GM19099 (cell line): ENCODE measurements around the gene TNNI3K.

Source experiments
- POLR2A ChIP-seq: IDR thresholded peaks from 3 replicates; pipeline ENCODE4 v1.6.1; 2011; ENCODE audit warnings: low read depth; ENCODE audit not compliant: insufficient read length; ENCODE audit errors: extremely low read depth

Gene TNNI3K

DNA sequence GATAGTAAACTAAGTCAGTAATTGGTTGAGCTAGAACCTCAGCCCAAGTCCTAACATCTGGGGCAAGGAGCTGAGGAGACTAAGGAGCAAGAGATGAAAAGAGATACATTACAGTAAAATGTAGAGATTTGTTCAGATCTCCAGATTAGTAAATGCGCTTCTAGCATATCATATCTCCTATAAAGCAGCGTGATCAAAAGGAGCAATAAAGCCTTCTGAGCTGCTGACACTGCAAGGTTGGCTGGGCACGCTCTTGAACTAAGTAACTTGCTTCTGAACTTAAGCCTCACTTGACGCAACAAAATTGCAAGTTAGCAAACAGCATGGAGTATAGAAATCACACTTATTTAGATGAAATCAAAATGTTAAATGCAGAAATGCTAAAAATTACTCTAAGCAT is 196.3 kb downstream of the TNNI3K start:
- no peak for TF ChIP-seq POLR2A

DNA sequence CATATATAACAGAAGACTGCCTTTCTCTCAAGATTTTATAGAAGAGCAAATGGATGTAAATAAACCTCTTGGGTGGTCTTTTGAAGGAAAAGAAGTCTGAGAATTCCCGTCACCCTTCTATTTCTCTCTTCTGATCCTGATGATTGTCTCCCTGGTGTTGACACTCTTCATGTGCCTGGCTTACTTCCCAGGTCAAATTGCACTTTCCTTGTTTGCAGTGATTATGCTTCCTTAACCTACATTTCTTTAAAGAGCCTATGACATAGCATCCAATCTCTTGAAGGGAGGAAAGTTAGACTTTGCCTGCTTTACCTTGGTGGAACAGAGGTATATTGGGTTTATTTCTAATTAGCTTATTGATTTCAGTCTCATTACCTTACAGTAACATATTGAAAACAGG is 197.1 kb downstream of the TNNI3K start:
- no peak for TF ChIP-seq POLR2A

DNA sequence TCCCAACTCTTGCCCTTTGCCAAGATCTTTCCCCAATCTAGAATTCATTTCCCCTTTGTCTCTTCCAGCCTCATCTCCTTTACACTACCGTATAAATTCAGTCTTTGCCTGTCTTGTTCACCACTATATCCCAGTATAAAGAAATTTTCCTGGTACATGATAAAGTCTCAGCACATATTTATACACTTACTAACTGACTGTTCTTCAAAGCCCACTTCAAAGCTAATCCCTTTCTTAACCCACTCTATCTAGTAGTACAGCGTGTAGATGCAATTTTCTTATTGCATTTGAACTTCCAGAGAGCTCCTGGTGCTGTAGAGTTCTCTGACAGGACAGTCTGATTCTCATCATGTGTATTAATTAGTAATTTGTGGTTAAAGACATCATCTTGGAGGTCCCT is 199.1 kb downstream of the TNNI3K start:
- TF ChIP-seq POLR2A = no peak

DNA sequence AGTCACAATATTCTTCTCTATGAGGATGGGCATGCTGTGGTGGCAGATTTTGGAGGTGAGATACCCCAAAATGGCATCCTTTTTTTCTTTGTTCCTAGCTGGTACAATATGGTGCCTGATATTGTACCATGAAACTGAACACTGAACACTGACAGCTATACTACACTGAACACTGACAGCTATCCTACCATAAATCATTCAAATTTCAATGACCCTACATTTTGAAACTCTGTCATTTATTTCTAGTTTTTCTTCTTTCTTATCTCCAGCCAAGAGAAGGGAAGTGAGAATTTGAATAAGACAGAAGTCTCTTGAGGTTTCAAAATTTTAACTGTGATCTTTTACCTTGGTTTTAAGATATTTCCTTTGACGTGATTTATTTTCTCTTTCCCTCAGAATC is 200.9 kb downstream of the TNNI3K start:
- no peak for TF ChIP-seq POLR2A

DNA sequence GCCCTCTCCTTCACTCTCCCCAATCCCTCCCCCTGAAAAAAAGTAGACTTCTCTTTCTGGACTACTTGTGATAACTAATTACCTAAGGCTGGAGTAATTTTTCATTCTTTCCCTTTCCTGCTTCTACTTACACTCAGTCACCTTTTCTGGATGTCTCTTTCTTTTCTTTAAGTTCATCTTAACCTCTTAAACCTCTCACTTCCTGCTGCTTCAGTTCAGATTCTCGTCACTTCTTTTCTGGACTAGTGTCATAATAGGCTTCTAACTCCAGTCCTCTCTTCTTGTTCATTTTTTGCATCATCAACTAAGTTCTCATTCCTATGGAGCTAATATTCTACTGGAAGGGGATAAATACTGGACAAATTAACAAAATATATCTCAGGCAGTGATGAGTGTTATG is 201.8 kb downstream of the TNNI3K start:
- no peak for TF ChIP-seq POLR2A

DNA sequence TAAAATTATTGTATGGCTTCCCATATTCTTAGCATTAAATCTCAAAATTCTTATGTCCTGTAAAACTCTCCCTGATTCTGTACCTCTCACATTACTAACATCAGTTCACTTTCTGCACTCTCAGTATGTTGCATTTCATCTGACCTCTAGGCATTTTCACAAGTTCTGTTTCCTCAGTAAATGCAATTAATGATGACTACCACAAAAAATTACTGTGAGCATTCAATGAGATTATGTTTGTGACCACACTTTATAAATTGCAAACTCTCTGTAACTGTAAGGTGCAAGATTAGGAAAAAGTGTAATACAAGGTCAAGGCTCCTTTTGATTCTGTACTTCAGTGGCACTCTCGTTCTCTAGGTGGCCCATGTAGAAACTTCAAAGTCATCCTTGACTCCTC is 216.8 kb downstream of the TNNI3K start:
- no peak for TF ChIP-seq POLR2A

DNA sequence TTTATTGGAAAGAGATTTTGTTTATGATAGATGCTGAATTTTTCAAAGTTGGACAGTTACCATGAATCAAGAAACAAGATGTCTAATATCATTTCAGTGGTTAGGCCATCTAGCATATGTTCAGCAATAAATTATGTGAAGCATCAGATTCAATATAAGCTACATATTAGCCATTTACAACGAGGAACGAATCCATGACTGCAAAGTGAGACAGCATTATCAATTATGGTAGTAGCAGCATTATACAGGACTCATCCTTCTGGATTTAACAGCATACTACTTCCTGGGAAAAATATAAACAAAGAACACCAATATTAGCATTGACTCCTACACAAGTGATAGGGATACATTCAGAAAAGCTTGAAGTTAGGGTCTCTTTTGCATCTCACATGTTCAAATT is 218.1 kb downstream of the TNNI3K start:
- no peak for TF ChIP-seq POLR2A

DNA sequence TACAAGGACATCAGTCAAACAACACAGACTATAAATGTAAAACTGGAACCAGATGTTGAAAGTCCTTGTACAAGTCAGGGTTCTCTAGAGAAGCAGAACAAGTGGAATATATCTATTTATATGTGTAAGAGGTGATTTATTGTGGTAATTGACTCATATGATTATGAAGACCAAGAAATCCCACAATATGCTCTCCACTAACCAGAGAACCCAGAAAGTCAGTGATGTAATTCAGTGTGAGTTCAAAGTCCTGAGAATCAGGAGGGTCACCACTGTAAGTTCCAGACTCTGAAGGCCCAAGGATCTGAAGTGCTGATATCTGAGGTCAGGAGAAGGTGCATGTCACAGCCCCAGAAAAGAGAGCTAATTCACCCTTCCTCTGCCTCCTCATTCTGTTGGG is 220.2 kb downstream of the TNNI3K start:
- no peak for TF ChIP-seq POLR2A

DNA sequence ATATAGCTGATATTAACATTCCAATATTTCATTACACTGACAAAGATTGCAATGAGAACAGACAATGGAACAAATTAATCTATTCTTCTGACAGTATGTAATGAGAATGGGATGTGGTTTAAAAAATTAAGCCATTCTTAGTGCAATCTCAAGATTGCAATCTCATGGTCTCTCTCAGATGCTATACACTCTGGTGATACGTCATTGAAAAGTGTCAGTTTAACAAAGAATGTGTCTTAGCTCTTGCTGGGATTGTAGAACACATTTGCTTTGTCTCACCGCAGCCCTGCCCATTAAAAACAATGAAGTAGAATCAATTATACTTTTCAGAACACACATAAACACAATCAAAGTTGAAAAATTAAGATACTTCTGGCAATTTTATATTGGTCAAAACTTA is 222.1 kb downstream of the TNNI3K start:
- TF ChIP-seq POLR2A = no peak

DNA sequence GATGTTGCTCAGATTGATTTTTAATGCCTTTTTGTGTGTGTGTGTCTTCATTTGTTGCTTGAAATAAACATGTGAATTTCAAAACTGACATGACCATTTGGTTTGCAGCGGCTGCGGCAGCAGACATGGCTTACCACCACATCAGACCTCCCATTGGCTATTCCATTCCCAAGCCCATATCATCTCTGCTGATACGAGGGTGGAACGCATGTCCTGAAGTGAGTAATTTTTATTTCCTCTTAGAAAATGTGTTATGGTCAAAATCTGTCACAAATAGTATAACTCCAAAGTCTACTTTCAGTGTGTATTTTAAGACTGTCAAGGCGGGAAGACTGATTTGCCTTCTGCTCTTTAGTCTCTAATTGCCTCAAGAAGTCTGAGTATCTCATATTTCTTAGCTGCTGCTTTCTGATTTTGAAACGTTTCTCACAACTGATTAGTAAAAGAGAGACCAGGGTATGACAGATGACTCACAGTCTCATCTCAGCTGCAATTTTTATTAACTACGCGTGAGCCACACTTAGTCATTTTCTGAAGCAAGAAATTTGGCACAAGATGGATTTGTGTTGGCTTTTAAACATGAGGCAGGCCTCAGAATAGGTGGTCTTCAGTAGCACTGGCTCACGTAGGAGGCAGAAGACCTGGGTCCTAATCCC is 228.3 kb downstream of the TNNI3K start:
- no peak for TF ChIP-seq POLR2A

DNA sequence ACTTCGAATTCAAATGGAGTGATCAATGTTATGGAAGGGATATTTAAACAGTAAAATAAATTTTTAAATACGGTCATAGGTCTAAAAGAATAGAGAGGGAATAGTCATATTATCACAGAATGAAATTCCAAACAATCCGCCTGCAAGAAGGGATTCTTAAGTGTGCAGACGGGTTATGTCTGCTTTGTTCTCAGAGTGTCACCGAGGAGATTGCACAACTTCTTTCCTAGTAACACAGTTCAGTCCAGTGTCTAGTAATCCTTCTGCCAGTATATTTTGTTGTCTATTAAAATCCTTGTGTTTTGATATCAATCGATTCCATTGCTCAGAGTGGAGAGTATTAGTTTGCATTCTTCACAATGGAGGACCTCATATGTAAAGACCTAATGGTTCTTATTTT is 228.8 kb downstream of the TNNI3K start:
- no peak for TF ChIP-seq POLR2A

DNA sequence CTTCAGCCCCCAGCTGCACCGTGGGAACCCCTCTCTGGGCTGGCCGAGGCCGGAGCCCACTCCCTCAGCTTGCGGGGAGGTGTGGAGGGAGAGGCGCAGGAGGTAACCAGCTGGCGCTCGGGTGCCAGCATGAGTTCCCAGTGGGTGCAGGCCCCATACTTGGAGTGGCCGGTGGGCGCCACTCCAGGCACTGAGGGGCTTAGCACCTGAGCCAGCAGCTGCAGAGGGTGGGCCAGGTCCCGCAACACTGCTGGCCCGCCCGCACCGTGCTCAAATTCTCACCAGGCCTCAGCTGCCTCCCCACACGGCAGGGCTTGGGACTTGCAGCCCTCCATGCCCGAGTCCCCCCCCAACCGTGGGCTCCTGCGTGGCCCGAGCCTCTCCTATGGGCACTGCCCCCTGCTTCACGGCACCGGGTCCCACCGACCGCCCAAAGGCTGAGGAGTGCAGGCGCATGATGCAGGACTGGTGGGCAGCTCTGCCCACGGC is 230.1 kb downstream of the TNNI3K start:
- no peak for TF ChIP-seq POLR2A

DNA sequence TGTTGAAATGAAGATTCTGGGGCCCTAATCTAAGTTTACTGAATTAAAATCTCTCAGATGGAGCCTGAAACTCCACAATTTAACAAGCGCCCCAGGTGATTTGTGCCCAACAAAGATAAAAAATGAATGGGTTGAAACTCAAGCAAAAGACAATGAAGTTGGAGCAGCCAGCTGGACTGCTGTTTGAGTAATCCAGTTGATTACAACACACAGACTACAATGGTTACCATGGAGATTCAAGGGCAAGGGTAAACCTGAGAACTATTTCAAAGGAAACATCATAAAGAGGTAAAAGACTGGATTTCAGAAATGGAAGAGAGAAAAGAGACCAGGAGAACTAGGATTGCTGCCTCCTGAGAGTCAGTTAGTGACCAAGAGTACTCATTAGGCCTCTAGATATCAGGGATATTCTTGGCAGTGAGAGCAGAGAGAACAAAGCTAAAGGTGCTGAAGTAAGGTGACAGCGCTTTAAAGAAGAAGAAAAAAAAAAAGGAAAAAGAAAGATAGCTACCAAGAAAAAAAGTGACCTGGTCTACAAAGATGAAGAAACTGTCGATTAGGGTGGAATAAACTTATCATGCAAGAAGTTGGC is 232.7 kb downstream of the TNNI3K start:
- no peak for TF ChIP-seq POLR2A

DNA sequence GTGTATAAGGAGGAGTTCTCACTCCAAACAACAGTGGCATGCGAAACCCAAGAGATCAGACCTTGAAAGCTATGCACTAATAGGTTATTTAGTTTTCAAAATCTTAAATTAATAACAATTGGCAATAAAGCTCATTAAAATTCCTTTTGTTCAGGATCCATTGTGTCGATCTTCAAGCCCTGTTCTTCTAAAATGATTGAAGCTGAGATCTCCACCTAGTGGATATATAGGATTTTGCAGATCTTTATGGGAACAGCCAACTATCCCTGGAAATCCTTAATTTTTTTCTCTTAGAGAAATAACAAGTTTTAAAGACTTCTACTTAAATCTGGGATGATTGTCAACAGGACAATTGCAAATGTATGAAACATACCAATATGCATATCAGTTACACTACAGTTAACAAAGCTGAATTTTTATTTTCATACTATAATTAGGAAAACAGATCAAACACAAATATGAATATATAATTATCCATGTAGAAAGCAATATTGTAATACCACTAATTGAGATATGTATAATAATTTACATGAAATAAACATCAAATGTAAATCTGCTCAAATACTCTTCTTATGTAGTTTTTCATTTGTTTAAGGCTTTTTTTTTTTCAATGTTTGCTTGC is 233.9 kb downstream of the TNNI3K start:
- TF ChIP-seq POLR2A = no peak

DNA sequence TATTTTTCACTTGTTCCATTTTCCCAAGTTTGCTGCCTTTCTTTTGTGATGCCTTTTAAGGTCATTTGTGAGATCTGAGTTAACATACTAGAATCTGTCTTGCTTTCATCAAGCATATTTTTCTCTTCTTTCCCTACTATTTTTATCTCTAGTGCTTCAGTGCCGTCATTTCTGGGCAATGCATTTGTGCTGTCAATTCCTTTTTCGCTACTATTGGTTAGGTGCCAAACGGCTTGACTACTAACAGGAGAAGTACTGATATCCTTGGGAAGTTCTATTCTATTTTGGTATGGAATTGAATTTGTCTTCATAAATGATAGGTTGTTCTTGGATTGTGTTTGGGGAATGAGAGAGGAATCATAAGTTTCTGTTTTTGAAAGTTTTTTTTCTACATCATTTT is 235.1 kb downstream of the TNNI3K start:
- TF ChIP-seq POLR2A = no peak

DNA sequence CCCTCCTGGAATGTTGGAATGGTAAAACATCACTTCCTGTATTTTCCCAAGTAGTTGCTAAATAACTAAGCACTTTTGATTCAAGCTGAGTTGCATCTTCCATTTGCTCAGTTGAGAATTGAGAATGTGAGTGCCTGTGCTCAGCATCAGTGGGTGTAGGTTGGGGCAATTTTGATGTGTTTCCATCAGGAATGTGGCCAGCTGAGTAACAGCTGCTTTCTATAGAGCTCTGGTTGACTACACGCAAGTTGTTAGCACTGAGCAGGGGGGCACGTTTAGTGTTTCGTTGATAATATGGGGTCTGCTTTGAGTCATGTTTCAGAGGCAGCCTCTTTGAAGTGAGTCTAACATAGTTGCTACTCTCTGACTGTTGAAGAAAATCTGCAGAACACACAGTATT is 235.7 kb downstream of the TNNI3K start:
- no peak for TF ChIP-seq POLR2A
